Midbrain (tissue), 1 donor: ENCODE results near the gene ABCA13.

Experiments
- DNase-seq: peaks from one replicate; lab custom pipeline; 2025; lab: John Stamatoyannopoulos, UW

The ABCA13 gene

GRCh38 chr7:48366096-48366495 lies 194.8 kb downstream of the ABCA13 start:
- no peak for DNase-seq

GRCh38 chr7:48376263-48376662 lies 205.0 kb downstream of the ABCA13 start:
- DNase-seq = no peak

GRCh38 chr7:48380921-48381320 lies 209.7 kb downstream of the ABCA13 start:
- DNase-seq = no peak

- DNase-seq = no peak
Observed at GRCh38 chr7:48381571-48381970, 210.3 kb downstream of the ABCA13 start.

- no peak for DNase-seq
Observed at GRCh38 chr7:48384180-48384752, 213.0 kb downstream of the ABCA13 start.

GRCh38 chr7:48387932-48388331 lies 216.7 kb downstream of the ABCA13 start:
- DNase-seq = no peak

- no peak for DNase-seq
Observed at GRCh38 chr7:48388911-48389310, 217.7 kb downstream of the ABCA13 start.

GRCh38 chr7:48389977-48390376 lies 218.7 kb downstream of the ABCA13 start:
- DNase-seq = no peak

GRCh38 chr7:48390388-48391327 lies 219.4 kb downstream of the ABCA13 start:
- no peak for DNase-seq

GRCh38 chr7:48398191-48398590 lies 226.9 kb downstream of the ABCA13 start:
- no peak for DNase-seq

GRCh38 chr7:48402721-48403120 lies 231.5 kb downstream of the ABCA13 start:
- no peak for DNase-seq

- no peak for DNase-seq
Observed at GRCh38 chr7:48408731-48409130, 237.5 kb downstream of the ABCA13 start.

GRCh38 chr7:48411619-48412018 lies 240.4 kb downstream of the ABCA13 start:
- DNase-seq = no peak

GRCh38 chr7:48414011-48414732 lies 242.9 kb downstream of the ABCA13 start:
- no peak for DNase-seq

GRCh38 chr7:48416327-48416908 lies 245.2 kb downstream of the ABCA13 start:
- no peak for DNase-seq

GRCh38 chr7:48419401-48419800 lies 248.1 kb downstream of the ABCA13 start:
- DNase-seq = no peak

- DNase-seq = no peak
Observed at GRCh38 chr7:48420206-48420605, 248.9 kb downstream of the ABCA13 start.

GRCh38 chr7:48421357-48421756 lies 250.1 kb downstream of the ABCA13 start:
- no peak for DNase-seq

GRCh38 chr7:48424731-48425130 lies 253.5 kb downstream of the ABCA13 start:
- no peak for DNase-seq

- no peak for DNase-seq
Observed at GRCh38 chr7:48426331-48426965, 255.2 kb downstream of the ABCA13 start.

- DNase-seq = no peak
Observed at GRCh38 chr7:48426966-48427555, 255.8 kb downstream of the ABCA13 start.
